Astrocyte of the cerebellum (primary cell): ENCODE results near the gene PROX1.

ENCODE experiments used
- DNase-seq: peaks from one replicate; pipeline ENCODE4 v3.0.0-alpha.2; 2011; ENCODE audit warnings: low read depth
- H3K4me3 ChIP-seq: 2 replicates; pipeline ENCODE4 v1.5.1; 2011; ENCODE audit warnings: mild to moderate bottlenecking, low read depth, low read length, moderate library complexity
- in situ Hi-C: cut with HindIII; loops from 2 replicates; pipeline ENCODE4 v1.10.0; 2017; ENCODE audit warnings: low sequenced_read_pairs
- TF ChIP-seq, protein P1 (sequence below): IDR thresholded peaks from 2 replicates; pipeline ENCODE4 v1.5.1; 2012; ENCODE audit warnings: low read length, low read depth, moderate library complexity, mild to moderate bottlenecking; ENCODE audit errors: missing control alignments

The PROX1 gene

DNA sequence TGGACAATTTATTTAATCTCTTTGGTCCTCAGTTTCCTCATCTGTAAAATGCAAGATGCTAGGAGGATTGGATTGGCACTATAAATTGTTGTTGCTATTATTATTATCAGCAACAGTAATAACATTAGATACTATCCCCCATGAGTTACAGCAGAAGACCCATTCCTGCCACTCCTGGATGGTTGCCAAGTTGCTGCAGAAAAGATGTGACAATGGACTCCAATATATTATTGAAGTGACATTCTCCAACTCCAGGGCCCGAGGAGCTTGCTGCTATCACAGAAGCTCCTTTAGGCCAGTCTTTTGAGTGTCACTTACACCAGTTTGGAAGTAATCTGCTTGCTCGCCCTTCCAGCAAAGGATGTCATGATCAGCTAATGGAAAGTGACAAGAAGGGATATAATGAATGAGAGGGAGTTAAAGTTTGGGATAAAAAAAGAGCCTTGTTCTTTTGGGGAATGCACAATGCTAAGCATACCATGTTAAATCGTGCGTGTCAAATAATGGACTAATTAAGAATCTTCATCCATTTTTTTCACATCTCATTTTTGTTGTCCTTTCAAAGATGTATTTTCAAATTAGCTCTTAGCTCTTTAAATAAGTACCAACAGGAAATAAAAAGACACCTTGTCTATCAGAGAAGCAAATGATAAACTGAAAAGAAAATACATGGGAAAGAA, 19.5 kb upstream of the PROX1 start:
- in situ Hi-C loops = no loop called here
- TF ChIP-seq, protein P1, sequence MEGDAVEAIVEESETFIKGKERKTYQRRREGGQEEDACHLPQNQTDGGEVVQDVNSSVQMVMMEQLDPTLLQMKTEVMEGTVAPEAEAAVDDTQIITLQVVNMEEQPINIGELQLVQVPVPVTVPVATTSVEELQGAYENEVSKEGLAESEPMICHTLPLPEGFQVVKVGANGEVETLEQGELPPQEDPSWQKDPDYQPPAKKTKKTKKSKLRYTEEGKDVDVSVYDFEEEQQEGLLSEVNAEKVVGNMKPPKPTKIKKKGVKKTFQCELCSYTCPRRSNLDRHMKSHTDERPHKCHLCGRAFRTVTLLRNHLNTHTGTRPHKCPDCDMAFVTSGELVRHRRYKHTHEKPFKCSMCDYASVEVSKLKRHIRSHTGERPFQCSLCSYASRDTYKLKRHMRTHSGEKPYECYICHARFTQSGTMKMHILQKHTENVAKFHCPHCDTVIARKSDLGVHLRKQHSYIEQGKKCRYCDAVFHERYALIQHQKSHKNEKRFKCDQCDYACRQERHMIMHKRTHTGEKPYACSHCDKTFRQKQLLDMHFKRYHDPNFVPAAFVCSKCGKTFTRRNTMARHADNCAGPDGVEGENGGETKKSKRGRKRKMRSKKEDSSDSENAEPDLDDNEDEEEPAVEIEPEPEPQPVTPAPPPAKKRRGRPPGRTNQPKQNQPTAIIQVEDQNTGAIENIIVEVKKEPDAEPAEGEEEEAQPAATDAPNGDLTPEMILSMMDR = no peak
- no peak for DNase-seq
- no peak overlapping the region for H3K4me3 ChIP-seq

DNA sequence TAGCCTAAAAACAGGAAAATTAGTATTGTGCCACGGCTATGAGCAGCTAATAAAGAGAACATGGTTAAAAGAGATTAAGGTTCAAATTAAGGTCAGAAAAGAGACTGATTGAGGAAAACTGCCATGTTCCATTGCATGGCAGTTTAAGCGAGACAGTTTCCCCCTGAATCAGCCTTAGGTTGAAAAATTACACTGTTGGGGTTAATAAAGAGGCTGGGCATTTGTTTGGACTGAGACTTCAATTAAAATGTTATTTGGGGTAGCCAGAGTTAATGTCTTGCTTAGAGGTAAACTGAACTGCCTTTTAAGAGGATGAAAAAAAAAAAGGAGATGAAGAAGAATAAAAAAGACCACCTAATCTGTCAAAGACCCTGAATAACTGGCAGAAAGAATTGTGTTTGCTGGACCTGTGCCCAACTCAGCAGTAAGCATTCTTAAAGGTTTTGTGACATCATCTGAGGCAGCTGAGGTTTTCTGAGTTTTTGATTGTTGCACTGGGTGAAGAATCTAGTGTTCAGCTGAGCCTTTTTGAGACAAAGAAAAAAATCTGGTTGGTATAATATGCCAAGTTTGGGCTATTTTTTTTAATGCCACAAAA, 17.7 kb upstream of the PROX1 start:
- TF ChIP-seq, protein P1 = no peak
- no peak overlapping the region for H3K4me3 ChIP-seq
- peak; percentile 57 for DNase-seq
- in situ Hi-C loops = no loop called here

GRCh38 chr1:213972141-213972540, 15.6 kb upstream of the PROX1 start:
- TF ChIP-seq, protein P1 = no peak
- no peak overlapping the region for H3K4me3 ChIP-seq
- DNase-seq = no peak
- in situ Hi-C loops = no loop called here

DNA sequence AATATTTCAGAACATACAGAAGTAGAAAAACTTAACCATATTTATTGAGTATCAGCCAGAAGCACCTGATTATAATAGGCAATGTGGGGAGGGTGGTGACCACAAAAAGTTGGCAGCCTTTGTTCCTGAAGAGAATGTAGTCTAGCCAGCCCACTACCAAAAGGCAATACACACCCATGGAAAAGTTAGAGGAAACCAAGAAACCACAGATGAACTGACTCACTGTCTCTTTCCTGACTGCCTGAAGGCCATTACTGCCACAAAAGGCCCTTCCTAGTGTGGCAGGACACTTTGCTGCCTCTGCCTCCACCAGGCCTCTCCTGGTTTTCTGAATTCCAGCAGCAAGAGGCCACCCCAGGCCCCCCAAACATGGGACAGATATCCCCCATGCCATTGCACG, 14.6 kb upstream of the PROX1 start:
- DNase-seq = peak; percentile 68
- TF ChIP-seq, protein P1 = no peak
- in situ Hi-C loops = no loop called here
- no peak overlapping the region for H3K4me3 ChIP-seq

DNA sequence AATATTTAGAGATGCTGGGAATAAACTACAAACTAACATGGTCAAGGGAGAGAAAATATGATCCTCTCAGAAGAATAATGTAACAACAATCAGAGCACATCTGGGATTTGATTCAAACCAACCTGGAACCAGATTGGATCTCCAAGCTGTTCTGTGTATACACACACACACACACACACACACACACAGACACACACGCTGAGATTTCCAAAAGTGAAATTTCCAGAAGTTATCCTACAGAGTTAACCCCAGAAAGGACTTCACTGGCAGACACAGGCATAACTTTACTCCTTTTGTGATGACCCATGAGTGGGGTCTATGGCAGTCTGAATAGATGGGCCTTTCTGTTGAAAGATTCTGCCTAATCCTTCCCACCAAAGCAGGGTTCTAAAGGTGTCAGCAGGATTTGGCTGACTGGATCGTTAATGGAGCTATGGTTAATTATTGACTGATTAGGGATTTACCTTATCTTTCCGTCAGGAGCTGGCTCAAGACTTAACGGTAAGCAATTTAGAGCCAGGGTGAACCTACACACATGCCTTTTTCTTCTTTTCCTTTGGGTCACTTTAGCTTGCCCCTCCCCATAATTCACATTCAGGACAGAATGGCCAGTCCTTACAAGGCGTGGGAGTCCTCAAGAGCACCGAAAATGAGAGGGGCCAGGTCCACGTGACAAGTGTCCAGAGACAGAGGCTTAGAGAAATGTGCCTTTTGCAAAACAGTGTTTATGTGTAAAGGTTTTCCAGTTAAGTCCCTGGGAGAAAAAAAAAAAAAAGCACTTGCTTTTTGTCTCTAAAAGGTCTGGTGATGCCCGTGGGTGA, 10.9 kb upstream of the PROX1 start:
- no peak for DNase-seq
- in situ Hi-C loops = no loop called here
- no peak overlapping the region for H3K4me3 ChIP-seq
- TF ChIP-seq, protein P1 = no peak

DNA sequence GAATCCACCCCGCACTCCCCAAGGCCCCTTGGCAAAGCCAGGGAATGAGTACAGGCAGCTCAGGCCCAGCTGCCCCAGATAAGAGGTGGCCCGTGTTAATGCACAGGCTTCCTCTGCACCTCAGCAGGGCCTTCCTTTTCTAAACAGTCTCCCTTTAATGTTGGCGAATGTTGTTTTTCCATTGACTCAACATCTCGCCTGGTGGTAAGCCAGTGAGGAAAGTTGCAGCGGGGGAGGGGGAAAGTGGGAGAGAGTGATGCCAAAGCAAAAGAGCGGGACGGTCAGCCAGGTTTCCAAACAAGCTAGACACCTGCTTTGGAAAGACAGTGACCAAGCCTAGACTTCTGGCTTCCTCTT, 10.3 kb upstream of the PROX1 start:
- TF ChIP-seq, protein P1 = no peak
- DNase-seq = no peak
- in situ Hi-C loops = no loop called here
- no peak overlapping the region for H3K4me3 ChIP-seq
